OCI-LY1 (cell line): ENCODE measurements around the gene S1PR5.

Experiments used
- EZH2 ChIP-seq: fragments of 200-600 bp; sonication (generic), shearing (Covaris generic); IDR thresholded peaks from 2 replicates; pipeline ENCODE4 v1.8.0; 2017; ENCODE audit warnings: borderline replicate concordance, mixed run types, mild to moderate bottlenecking, antibody characterized with exemption, low read length, moderate library complexity, mixed read lengths
- TF ChIP-seq, protein P1 (sequence below): fragments of 200-600 bp; sonication (generic), shearing (Covaris generic); IDR thresholded peaks from 2 replicates; pipeline ENCODE4 v1.5.1; 2017; ENCODE audit warnings: mild to moderate bottlenecking, antibody characterized with exemption, low read length, moderate library complexity, mixed read lengths

DNA sequence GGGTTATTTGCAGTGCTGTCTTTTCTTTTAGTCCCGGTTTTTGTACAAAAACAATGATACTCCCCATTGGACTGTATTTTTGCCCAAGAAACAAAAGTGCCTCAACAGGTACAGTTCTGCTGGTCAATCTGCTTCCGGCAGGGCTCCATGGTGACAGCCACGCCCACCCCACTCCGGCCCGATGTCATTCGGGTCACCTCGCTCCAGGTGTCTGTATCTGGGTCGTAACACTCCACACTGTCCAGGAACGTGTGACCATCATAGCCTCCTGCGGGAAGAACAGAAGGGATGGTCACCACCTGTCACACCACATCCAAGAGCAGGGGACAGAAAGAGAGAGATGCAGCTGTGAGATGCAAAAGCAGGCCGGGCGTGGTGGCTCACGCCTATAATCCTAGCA, 30.7 kb downstream of the S1PR5 start:
- TF ChIP-seq, protein P1, sequence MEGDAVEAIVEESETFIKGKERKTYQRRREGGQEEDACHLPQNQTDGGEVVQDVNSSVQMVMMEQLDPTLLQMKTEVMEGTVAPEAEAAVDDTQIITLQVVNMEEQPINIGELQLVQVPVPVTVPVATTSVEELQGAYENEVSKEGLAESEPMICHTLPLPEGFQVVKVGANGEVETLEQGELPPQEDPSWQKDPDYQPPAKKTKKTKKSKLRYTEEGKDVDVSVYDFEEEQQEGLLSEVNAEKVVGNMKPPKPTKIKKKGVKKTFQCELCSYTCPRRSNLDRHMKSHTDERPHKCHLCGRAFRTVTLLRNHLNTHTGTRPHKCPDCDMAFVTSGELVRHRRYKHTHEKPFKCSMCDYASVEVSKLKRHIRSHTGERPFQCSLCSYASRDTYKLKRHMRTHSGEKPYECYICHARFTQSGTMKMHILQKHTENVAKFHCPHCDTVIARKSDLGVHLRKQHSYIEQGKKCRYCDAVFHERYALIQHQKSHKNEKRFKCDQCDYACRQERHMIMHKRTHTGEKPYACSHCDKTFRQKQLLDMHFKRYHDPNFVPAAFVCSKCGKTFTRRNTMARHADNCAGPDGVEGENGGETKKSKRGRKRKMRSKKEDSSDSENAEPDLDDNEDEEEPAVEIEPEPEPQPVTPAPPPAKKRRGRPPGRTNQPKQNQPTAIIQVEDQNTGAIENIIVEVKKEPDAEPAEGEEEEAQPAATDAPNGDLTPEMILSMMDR, result no peak
- TF ChIP-seq EZH2, result no peak
